Epithelial cell of umbilical artery (primary cell): ENCODE data around the gene NRM. TPM values are rescaled to one million over a fixed set of nuclear protein-coding genes. Genes with fewer than 3 reads are reported as not detected.

Source experiments
- total RNA-seq: library from RNA; depleted of rRNA; stranded (reverse); fragments of >200 nt; gene quantifications from 2 replicates; pipeline ENCODE4 v1.2.3, GENCODE V29; 2014

Gene NRM, protein sequence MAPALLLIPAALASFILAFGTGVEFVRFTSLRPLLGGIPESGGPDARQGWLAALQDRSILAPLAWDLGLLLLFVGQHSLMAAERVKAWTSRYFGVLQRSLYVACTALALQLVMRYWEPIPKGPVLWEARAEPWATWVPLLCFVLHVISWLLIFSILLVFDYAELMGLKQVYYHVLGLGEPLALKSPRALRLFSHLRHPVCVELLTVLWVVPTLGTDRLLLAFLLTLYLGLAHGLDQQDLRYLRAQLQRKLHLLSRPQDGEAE
- 1.9 and 3.8 TPM in 2 replicates for total RNA-seq

DNA sequence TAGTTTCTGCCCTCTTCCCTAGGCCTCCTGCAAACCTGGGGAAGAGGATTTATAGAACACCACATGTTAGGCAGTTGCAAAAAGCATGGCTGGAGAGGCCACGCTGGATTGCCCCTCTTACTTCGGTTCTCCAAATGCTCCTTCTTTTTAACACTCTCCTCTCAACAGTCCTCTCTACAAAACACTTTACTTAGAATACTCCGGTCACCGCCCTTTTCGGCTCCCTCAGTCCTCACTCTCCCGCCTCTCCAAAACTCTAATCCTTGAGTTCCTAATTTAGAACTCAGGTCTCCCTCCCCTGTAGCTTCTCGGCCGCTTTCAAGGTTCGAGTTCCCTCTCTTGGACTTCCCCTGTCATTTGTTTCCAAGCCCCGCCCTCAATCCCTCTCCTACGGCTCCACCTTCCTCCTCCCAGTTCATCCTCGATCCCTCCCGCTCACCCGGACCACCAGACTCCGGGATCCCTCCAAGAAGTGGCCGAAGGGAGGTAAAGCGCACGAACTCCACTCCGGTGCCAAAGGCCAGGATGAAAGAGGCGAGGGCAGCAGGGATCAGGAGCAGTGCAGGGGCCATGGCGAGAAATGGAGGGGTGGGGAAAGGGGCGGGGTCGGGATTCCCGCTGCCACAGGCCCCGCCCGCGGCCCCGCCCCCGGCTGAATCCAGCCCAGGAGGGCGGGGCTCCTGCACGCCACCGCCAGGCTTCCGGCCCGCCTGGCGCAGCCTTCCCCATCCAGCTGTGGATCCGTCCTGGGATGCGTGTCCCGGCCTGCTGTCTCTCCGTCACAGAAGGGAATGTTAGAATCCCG, at the start of gene NRM:
TSS of gene NRM (minus strand) at position 582 of the 805 bp plus-strand sequence. CDS start at position 572, 10 bp downstream.

DNA sequence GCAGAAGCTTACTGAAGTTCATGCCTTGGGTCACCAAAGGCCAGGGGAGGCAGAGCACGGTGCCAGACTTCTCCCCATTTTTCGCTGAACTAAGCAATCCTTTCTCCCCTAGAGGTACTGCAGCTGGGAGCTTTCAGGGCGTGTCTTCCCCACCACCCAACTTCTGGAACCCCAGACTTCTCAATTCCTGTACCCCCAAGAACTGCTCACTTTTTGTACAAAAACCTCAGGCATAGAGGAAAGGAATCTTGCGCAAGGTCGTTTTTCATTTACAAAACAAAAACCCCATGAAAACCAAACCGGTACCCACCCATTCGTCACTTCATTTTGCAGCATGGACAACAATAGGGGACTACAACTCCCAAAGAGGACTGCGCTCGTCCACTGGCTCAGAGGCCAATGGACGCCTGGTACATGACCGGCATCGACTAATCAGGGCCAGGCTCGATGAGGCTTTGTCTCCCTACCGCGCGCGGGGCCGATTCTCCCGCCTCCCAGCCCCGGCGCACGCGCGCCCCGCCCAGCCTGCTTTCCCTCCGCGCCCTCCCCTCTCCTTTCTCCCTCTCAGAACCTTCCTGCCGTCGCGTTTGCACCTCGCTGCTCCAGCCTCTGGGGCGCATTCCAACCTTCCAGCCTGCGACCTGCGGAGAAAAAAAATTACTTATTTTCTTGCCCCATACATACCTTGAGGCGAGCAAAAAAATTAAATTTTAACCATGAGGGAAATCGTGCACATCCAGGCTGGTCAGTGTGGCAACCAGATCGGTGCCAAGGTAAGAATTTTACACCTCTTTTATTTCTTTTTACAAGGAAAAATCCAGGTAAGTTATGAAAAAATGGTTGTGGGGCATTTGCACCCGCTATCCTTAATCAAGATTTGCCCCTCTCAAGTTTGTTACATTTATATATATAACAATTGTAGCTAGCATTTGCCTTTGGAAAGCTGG, 29.3 kb upstream of the NRM start, which contains the start of gene TUBB:
TSS of gene TUBB (plus strand) at position 562 of the 947 bp plus-strand sequence. CDS start at position 717, 155 bp downstream.

DNA sequence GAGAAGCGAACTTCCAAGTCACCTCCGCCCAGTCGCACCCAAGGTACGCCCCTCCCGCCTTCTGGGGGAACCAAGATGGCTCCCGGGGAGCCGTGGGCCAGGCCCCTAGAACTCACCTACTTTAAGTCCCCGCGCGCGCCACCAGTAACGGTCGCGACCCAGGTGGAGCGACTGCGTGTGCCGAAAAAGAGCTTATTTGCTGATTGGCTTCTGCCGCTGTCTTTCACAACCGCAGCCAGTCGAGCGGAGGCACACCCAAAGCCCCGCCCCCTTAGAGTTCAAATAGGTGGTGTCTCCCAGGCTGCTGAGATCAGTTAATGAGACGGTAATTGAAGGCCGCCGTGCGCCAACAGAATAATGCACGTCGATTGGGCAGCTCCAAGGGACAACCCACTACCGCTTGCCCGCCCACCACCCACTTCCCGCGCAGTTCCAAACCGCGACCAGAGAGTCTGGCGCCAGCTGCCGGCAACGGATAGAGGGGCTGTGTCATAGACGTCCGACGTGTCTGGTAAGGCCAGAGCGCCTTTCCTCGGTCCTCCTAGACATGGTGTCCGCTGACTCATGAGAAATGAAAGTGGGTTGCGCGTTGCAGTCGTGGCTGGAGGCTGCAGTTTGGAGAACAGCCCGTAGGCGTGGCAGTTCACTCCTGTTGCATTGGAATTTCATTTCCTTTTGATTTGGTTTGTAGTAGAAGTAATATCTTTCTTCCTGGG, 26.5 kb upstream of the NRM start, which contains the start of gene MDC1:
TSS of gene MDC1 (minus strand) at position 153 of the 716 bp plus-strand sequence. CDS start 2,106 bp downstream, outside the sequence.

DNA sequence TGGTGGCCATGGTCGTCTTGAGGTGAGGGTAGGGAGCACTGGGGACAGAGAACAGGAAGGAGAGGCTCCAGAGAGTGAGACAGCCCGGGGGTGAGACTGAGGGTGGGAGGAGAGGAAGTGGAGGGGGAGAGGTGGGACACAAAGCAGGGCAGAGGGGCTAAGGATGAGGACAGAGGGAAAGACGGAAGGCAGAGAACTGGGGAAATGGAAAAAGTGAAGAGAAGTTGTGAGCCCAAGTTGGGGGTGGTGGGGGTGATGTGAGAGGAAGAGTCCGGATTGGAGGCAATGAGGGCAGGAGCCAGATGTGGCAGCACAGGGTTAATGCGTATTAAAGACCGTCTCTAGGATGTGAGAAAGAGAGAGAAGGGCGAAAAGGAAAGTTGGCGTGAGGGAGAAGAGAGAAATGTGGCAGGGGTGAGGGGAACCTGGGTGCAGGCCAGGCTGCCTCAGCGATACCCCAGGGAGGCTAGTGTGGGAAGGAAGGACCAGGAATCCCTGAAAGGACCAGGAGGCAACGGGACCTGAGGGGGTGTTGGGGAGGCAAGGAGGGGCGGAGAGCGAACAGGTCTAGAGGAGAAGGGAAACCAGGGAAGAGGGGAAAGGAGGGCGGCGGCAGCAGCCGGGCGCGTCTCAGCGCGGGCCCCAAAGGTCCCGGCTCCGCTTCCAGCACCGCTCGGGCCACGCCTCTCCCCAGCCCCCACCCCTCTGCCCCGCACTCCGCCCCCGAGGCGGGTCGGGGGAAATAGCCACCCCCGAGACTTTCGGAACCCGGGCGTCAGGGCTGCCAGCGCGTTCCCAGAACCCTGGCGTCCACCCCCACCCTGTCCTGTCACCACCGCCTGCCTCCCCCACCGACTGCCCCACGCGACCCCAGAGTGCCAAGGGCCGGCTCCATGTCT, 4.5 kb downstream of the NRM start, which contains the start of gene PPP1R18:
TSS of gene PPP1R18 (minus strand) at position 637 of the 899 bp plus-strand sequence. CDS start at position 10, 627 bp downstream.

DNA sequence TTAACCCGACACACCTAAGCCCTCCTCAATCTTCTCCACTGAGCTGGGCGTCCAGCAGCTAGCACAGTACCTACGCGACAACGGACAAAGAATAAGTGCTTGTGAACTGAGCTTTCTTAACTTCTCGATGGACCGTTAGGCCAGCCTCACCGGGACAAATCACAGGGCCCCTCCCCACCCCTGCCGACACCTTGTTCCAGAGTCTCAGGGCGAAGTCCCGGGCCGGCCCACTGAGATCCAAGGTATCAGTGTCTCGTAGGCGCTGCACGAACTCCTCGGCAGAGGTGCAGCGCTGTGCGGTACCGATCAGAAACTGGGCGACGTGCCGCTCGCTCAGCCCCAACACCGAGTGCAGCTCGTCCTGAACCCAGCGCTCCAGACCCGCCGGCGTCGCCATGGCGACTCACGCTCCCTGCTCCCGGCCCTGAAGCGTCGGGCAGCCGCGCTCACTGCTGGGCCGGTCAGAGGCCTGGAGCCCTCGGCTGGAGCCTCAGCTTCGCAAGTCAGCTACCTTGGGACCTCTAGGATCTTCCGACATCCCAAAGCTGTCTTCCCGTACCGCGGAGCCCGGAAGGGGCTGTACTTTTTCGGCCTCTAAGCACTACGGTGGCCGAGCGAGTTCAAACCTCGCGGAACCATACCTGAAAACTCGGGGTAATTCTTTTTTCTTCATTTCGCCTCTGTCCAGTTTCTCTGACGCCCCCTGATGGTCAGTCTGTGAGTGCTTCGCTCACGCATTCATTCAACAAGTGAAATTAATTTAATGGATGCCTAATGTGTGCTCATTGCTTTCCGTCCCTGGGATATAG, 18.1 kb downstream of the NRM start, which contains the start of gene DHX16:
TSS of gene DHX16 (minus strand) at position 562 of the 809 bp plus-strand sequence. CDS start at position 397, 165 bp downstream.

DNA sequence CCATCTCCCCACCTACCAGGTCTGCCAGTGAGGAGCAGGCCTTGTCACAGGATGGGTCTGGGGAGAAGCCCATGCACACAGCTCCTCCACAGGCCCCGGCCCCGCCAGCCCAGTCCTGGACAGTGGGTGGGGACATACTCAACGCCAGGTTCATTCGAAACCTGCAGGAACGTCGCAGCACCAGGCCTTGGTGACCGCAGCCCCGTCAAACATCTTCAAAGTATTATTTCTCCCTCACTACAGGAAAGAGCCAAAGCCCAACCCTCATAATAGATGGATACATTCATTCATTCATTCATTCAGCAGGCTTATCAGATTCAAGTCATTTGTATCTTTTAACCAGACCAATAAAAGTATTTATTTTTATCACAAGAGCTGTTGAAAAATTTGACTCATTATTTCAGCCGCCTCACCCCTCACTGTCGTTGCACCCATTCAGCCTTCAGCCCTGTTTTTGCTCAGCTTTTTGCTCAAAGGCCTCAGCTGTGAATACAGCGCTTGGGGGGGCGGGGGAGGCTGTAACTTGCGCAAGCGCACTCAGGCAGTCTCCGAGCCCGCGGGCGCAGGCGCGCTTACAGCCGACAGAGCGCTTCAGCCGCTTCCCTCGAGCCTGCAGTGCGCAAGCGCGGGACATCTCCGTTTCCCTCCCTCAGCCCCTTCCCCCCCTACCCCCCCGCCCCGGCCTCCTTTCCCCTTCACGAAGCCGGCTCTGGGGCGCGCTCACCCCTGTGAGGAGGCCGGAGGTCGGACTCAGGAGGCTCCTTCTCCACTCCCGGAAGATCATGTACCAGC, 44.1 kb downstream of the NRM start, which contains the start of gene C6orf136:
TSS of gene C6orf136 (plus strand) at position 684 of the 792 bp plus-strand sequence. CDS start at position 783, 99 bp downstream.

Other genes with a start within 250 kb of the NRM start
- 548 and 551 TPM in 2 replicates for gene HLA-E, start 201.5 kb downstream of the NRM start, total RNA-seq
- 41.6 and 45.1 TPM in 2 replicates for gene GNL1, start 134.5 kb downstream of the NRM start, total RNA-seq
- gene PRR3, start 133.7 kb downstream of the NRM start, total RNA-seq: 1.5 and 2.6 TPM in 2 replicates
- 43.5 and 44.2 TPM in 2 replicates for gene ABCF1, start 119.5 kb downstream of the NRM start, total RNA-seq
- gene PPP1R10, start 73.7 kb downstream of the NRM start, total RNA-seq: 8.8 and 12.9 TPM in 2 replicates
- gene MRPS18B, start 73.1 kb downstream of the NRM start, total RNA-seq: 55.5 and 57.3 TPM in 2 replicates
- 2.6 and 5.8 TPM in 2 replicates for gene ATAT1, start 64.1 kb downstream of the NRM start, total RNA-seq
- 3.2 and 4.5 TPM in 2 replicates for gene C6orf136, start 43.9 kb downstream of the NRM start, total RNA-seq
- 38.3 and 41.0 TPM in 2 replicates for gene DHX16, start 18.0 kb downstream of the NRM start, total RNA-seq
- 48.1 and 49.8 TPM in 2 replicates for gene PPP1R18, start 4.3 kb downstream of the NRM start, total RNA-seq
- 6.2 and 7.5 TPM in 2 replicates for gene MDC1, start 26.3 kb upstream of the NRM start, total RNA-seq
- gene TUBB, start 29.4 kb upstream of the NRM start, total RNA-seq: 311 and 367 TPM in 2 replicates
- gene FLOT1, start 51.7 kb upstream of the NRM start, total RNA-seq: 31.5 and 64.0 TPM in 2 replicates
- 160 and 166 TPM in 2 replicates for gene IER3, start 53.6 kb upstream of the NRM start, total RNA-seq
- 8.1 and 8.8 TPM in 2 replicates for gene DDR1, start 193.5 kb upstream of the NRM start, total RNA-seq
- gene GTF2H4, start 217.2 kb upstream of the NRM start, total RNA-seq: 10.1 and 16.3 TPM in 2 replicates
- 15.9 and 27.8 TPM in 2 replicates for gene VARS2, start 223.3 kb upstream of the NRM start, total RNA-seq
- gene SFTA2, start 241.2 kb upstream of the NRM start, total RNA-seq: not detected in 2 replicates
- not detected in 2 replicates for gene MUCL3, start 250.0 kb upstream of the NRM start, total RNA-seq